NCI-H526 (cell line): ENCODE measurements around the gene CDC42.
"Not testable (repeated sequence)": the region's sequence is repeated elsewhere in the genome, so short reads cannot be mapped to it uniquely, and the experiment has no call there.

Experiments used
- DNase-seq, 2 experiments: peaks; one replicate each; lab custom pipeline; 2025; lab: John Stamatoyannopoulos, UW

The CDC42 gene

DNA sequence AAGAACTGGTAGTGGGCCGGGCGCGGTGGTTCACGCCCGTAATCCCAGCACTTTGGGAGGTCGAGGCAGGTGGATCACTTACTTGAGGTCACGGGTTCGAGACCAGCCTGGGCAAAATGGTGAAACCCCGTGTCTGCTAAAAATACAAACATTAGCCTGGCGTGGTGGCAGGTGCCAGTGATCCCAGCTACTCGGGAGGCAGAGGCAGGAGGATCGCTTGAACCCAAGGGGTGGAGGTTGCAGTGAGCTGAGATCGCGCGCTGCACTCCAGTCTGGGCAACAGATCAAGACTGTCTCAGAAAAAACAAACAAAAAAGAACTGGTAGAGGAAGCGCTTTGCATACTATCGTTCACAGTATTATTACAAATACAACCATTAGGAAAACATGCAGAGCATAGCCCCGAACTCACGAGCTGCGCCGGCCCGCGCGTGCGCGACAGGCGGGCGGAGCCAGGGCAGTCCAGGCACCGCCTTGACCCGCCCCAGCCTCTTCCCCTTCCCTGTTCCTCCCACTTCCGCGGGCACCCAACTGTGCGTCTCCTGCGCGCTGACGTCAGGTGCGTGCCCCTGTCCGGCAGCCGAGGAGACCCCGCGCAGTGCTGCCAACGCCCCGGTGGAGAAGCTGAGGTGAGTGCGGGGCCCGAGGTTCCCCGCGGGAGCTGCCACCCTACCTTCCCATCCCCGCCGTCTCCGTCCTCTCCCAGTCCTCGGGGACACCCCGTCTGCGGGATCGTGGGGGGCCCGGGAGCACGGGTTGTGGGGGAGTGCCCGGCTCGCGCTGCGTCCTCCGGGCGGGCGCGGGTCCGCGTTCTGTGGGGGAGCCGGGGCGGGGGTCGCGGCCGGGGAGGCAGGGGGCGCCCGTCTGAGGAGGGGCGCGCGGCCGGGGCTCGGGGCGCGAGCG lies at the start of gene CDC42:
CDC42 (plus strand) TSS at position 595 of the 902 bp plus-strand sequence. CDS start 25,770 bp downstream, outside the sequence.
- peak; percentile 86 to 90 for DNase-seq

- not testable (repeated sequence) for DNase-seq
Measured at GRCh38 chr1:22002875-22003274, 49.6 kb upstream of the CDC42 start.

DNA sequence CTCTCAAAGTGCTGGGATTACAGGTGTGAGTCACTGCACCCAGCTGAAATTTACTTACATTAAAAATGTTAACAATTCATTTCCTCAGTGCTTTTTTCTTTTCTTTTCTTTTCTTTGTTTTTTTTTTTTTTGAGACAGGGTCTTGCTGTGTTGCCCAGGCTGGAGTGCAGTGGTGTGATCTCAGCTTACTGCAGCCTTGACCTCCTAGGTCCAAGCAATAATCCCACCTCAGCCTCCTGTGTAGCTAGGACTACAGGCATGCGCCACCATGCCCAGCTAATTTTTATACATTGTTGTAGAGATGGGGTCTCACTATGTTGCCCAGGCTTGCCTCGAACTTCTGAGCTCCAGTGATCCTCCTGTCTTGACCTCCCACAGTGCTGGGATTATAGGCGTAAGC lies 48.5 kb upstream of the CDC42 start:
- not testable (repeated sequence) for DNase-seq

GRCh38 chr1:22005261-22006149 lies 47.0 kb upstream of the CDC42 start:
- DNase-seq: peak in 1 of 2 experiments; percentile 28

DNA sequence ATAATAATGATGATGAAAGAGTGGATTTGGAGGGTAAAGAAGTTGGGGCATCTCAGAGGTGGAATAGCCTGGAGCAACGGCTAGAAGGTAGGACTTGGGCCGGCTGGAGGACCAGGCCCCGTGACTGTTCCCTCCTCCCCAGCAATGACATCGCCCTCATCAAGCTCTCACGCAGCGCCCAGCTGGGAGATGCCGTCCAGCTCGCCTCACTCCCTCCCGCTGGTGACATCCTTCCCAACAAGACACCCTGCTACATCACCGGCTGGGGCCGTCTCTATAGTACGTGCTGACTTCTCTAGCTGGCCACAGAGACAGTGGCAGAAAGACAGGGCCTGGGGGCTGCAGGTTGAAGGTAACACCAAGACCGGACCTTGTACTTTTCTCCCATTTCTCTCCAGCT lies 45.8 kb upstream of the CDC42 start:
- DNase-seq: not testable (repeated sequence)

GRCh38 chr1:22007262-22007661 lies 45.2 kb upstream of the CDC42 start:
- DNase-seq: not testable (repeated sequence)

DNA sequence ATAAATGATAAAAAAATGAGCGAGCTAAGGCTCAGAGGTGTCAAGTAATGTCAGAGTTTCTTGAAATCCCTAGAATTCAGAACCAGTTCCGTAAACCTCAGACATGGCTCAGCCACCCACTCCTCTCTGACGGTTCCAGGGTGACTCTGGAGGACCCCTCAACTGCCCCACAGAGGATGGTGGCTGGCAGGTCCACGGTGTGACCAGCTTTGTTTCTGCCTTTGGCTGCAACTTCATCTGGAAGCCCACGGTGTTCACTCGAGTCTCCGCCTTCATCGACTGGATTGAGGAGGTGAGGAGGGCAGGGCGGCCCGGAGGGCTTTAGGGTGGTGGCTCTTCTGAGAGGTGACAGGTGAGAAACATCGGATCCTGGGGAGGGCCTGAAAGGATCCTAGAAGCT lies 42.9 kb upstream of the CDC42 start:
- not testable (repeated sequence) for DNase-seq

DNA sequence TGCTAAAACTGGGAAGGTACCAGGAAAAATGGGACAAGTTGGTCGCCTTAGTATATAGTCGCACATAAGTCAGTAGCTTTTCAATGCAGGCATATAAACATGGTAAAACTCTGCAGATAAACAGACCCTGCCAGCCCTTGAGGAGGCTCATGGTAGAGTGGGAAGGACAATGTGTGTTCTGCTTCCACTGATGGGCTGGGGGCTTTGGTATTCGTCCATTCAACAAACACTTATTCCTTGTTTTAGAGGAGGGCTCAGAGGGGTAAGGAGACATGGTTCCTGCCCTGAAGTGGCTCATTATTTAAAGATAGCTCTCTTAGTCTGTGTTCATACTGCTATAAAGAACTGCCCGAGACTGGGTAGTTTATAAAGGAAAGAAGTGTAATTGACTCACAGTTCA lies 39.8 kb upstream of the CDC42 start:
- DNase-seq: not testable (repeated sequence)

- not testable (repeated sequence) for DNase-seq
Measured at GRCh38 chr1:22014575-22015206, 37.8 kb upstream of the CDC42 start.

- DNase-seq: no peak
Measured at GRCh38 chr1:22018583-22019559, 33.6 kb upstream of the CDC42 start.

DNA sequence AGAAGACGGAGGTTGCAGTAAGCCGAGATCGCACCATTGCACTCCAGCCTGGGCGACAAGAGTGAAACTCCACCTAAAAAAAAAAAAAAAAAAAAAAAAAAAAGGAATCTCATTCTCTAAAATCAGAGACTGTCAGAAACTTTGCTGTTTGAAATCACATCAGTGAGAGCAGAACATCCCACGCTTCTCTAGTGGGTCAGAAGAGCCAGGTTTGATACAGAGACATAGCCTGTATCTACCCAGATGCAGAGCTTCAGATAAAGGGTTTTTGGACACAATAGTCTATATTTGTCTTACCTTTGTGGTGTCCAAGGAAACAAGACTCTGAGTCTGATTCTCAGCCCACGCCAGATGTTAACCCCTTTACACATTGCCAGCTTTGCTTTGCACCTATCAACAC lies 31.4 kb upstream of the CDC42 start:
- no peak for DNase-seq

DNA sequence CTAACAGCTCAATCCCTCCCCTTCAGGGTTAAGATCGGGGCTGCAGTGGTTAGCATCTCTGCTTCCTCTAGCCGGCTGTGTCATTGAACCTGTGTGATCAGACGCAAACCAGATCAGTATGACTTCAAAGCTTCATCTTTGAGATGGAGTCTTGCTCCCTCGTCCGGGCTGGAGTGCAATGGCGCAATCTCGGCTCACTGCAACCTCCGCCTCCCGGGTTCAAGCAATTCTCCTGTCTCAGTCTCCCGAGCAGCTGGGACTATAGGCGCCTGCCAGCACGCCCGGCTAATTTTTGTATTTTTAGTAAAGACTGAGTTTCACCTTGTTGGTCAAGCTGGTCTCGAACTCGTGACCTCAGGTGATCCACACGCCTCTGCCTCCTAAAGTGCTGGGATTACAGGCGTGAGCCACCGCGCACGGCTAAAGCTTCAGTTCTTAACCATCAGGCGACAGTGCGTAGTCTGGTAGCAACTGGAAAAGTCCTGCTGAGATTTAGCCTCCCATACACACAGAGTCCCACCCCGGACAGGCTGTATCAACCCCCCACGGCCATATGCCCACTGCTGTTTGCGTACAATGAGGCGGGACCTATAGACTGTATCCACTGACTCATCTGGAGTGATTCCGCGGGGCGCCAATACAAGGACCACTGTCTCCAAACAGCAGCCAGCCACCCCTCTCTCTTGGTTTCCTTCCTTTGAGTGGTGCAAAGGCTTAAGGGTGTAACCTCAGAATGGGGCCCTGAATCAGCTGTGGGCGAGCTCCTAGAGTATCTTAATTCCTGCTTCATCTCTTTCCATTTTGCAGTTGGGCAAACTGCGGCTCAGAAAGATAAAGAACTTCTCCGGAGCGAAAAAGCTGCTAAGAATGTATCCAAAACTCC lies 27.8 kb upstream of the CDC42 start:
- peak; percentile 69 to 75 for DNase-seq

DNA sequence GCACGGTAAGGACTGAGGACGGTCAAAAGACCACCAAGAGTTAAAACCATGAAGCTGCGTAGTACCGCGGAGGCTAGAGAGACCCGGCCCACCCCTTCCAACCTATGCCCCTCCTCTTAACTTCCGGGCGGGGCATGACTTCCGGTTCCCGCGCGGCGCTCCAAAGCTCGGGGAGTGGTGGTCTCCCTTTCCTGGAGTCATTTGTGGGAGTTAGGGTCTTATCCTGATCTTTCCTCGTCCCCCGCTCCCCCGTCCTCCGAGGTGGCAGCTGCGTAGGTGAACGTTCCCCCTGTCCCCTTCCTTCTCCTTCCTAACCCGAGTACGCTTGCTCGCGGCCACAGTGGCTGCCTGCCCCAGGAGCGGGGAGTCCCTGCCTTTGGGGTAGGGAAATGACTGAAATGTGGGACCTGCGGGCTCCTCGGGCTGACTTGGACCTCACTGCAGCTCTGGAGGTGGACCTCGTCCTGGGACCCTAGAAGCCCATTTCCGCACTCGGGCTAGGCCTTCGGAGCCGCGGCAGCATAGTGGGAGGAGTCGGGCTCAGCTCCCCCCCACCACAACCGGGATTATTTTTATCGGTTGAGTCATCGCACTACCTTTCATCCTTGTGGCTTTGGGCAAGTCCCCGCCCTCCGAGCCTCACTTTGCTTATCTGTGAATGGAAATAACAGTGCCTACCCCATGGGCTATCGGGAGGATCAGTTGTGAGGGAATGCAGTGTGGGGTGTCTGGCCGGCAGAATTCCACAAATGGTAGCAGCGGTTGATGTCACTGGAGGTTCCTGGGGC lies 26.9 kb upstream of the CDC42 start:
- peak; percentile 12 to 88 for DNase-seq

DNA sequence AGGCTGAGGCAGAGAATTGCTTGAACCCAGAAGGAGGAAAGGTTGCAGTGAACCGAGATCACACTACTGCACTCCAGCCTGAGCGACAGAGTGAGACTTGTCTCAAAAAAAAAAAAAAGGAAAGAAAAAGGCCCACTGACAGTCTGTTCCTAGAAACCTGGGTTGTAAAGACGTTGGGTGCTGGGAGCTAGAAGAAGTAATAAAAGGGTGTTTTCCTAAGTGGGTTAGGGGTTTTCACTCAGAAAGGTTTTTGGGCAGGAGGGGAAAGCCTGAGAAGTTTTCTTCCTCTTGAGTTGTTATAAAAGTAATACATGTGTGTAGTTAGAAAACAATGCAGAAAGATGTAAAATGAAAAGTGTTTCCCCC lies 25.6 kb upstream of the CDC42 start:
- DNase-seq: no peak

DNA sequence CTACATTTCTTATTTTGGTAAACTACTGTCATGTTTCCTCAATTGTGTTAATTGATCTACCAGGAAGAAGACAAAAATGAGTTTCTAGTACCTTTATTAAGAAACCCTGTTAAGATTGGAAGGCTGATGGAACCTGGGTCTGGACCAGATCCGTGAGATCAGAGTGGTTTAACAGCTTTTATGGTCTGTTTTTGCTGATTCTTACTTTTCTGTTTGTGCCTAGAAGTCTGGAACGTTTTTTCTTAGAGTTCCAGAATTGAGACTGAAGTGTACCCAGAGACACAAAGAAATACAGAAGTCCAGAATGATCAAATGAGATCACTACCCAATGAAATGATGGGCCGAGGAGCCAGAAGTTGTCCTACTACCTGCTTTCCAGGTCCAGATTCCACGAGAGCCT lies 22.5 kb upstream of the CDC42 start:
- no peak for DNase-seq

DNA sequence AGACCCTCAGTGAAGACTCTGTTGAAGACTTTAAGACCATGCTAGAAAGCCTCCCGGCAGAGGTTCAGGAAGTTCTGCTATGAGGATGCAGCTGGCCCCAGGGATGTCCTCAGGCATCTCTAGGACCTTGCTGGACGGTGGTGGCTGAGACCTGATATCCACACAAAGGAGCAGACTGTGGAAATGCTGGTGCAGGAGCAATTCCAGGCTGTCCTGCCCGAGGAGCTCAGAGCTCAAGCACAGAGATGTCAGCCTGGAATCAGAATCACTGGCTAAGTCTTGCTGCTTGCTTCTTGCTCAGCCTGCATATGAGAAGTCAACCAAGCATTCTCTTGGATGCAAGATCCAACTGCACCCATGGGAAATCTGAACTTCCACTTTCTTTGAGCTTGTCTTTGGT lies 22.0 kb upstream of the CDC42 start:
- DNase-seq: no peak

- no peak for DNase-seq
Measured at GRCh38 chr1:22031214-22031962, 21.1 kb upstream of the CDC42 start.

DNA sequence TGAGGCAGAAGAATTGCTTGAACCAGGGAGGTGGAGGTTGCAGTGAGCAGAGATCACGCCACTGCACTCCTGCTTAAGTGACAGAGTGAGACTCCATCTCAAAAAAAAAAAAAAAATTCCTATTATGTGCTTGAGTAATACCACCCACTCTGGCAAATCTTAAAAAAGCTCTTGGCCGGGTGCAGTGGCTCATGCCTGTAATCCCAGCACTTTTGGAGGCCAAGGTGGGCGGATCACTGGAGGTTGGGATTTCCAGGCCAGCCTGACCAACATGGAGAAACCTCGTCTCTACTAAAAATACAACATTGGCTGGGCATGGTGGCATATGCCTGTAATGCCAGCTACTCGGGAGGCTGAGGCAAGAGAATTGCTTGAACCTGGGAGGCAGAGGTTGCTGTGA lies 17.7 kb upstream of the CDC42 start:
- not testable (repeated sequence) for DNase-seq
